Sigmoid colon (tissue), 7 donors: ENCODE results near the gene TEX44. TPM values are rescaled to one million over a fixed set of nuclear protein-coding genes. Genes with fewer than 3 reads are reported as not detected.

Experiments
- DNase-seq: peaks from one replicate; pipeline ENCODE4 v3.0.0-alpha.2; 2019
- H3K27ac ChIP-seq, 4 donors: fragments of 200-600 bp; sonication (generic); one replicate each; pipeline ENCODE4 v1.5.1; 2016 to 2019; ENCODE audit warnings: mild to moderate bottlenecking in 1 of 4
- H3K27me3 ChIP-seq, 3 donors: fragments of 200-600 bp; sonication (generic); one replicate each; pipeline ENCODE4 v1.5.1; 2019; ENCODE audit warnings: mild to moderate bottlenecking in 1 of 3
- H3K36me3 ChIP-seq, 4 donors: fragments of 200-600 bp; sonication (generic); one replicate each; pipeline ENCODE4 v1.5.1; 2016 to 2019
- H3K4me1 ChIP-seq, 4 donors: fragments of 200-600 bp; sonication (generic); one replicate each; pipeline ENCODE4 v1.5.1; 2017 to 2019
- H3K4me3 ChIP-seq, 4 donors: fragments of 200-600 bp; sonication (generic); one replicate each; pipeline ENCODE4 v1.5.1; 2017 to 2019; ENCODE audit warnings: mild to moderate bottlenecking in 2 of 4, moderate library complexity in 1 of 4
- H3K9me3 ChIP-seq, 4 donors: fragments of 200-600 bp in 3 of 4; sonication (generic) in 3 of 4; one replicate each; pipeline versions ENCODE4 v1.5.1 to v1.6.1; 2013 to 2019
- EP300 ChIP-seq, 4 donors: sonication (generic); formaldehyde crosslinking; IDR thresholded peaks; one replicate each; pipeline ENCODE4 v1.6.1; 2017; ENCODE audit warnings: antibody characterized with exemption in 4 of 4
- POLR2A ChIP-seq, 2 donors: fragments of 450-650 bp; IDR thresholded peaks; one replicate each; pipeline ENCODE4 v1.6.1; 2016; ENCODE audit warnings: antibody characterized with exemption in 2 of 2, mild to moderate bottlenecking in 2 of 2, moderate library complexity in 2 of 2
- POLR2AphosphoS5 ChIP-seq, 4 donors: sonication (generic); formaldehyde crosslinking; IDR thresholded peaks; one replicate each; pipeline ENCODE4 v1.6.1; 2017; ENCODE audit warnings: antibody characterized with exemption in 4 of 4
- WGBS, 2 donors: extraction: QIAGEN DNeasy Blood & Tissue Kit; methylation state at CpG; one replicate each; pipeline ENCODE4 v1.1.7; 2013; 5-methylcytosine and 5-hydroxymethylcytosine counted together
- intact Hi-C: fragments of 100-400 bp; cut with DNase I; formaldehyde crosslinking; loops from one replicate; pipeline ENCODE4 v1.15.1; 2023
- polyA plus RNA-seq, 3 donors: library from polyadenylated mRNA; stranded (reverse); fragments of 200-250 nt; gene quantifications; one replicate each; pipeline ENCODE4 v1.2.3, GENCODE V29; 2013
- total RNA-seq, 4 donors: library from RNA; depleted of rRNA; stranded (reverse); fragments of >200 nt; gene quantifications; one replicate each; pipeline ENCODE4 v1.1.0, GENCODE V29; 2016
- TF ChIP-seq, protein P1 (sequence below), 4 experiments: fragments of 450-650 bp in 3 of 4; fragments of 200-600 bp in 1 of 4; IDR thresholded peaks; one replicate each; pipeline ENCODE4 v1.5.1; 2016 to 2019; ENCODE audit warnings: antibody characterized with exemption in 4 of 4, mild to moderate bottlenecking in 3 of 4, moderate library complexity in 2 of 4
- donor health status: healthy with polysubstance abuse.
- donor health status: Bipolar disorder and iron deficiency.
- donor health status: healthy.

The TEX44 gene
- total RNA-seq, result not detected
- not detected for polyA plus RNA-seq

DNA sequence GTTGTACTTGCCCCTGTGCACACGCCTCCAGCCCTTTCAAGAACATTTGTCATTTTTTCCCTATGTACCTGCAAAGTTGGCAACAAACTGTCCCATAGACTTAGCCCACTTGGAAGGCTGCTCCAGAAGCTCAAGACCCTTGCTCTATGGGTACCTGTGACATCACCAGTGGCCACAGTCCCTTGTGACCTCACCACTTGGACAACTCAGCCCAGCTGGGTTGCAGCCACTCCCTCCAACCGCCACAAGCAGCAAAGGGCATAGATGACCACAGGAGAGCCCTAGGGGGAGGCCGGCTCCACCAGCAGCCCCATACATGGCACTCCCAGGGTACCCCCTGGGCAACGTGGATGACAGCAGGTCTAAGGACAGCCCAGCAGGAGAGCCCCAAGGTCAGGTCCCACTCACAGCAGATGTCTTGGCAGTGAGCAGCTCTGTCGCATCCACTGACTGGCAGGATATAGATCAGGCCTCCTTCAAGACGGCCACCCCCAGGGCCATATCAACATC lies at the start of gene TEX44:
TSS of gene TEX44 (plus strand) at position 229 of the 510 bp plus-strand sequence. CDS start at position 317, 88 bp downstream.
- Histone ChIP-seq H3K9me3 (no peaks in the 10 kb centered on the region), H3K36me3 (no peaks in the 10 kb centered on the region), H3K4me3 (no peak within 1 kb of the TSS), H3K4me1 (peaks cover 0 to 8% (median 8%) of the 10 kb centered on the region in 4 donors), H3K27ac (no peak within 1 kb of the TSS), H3K27me3 (no peaks in the 10 kb centered on the region)
- intact Hi-C loops, result no loop called here
- no peak for DNase-seq
- 85 to 88% methylated on average over 6 of the region's 6 CpGs for WGBS, 2 donors
- TF ChIP-seq POLR2A (IDR thresholded peaks at IDR 0.05), result no peak
- TF ChIP-seq, protein P1, sequence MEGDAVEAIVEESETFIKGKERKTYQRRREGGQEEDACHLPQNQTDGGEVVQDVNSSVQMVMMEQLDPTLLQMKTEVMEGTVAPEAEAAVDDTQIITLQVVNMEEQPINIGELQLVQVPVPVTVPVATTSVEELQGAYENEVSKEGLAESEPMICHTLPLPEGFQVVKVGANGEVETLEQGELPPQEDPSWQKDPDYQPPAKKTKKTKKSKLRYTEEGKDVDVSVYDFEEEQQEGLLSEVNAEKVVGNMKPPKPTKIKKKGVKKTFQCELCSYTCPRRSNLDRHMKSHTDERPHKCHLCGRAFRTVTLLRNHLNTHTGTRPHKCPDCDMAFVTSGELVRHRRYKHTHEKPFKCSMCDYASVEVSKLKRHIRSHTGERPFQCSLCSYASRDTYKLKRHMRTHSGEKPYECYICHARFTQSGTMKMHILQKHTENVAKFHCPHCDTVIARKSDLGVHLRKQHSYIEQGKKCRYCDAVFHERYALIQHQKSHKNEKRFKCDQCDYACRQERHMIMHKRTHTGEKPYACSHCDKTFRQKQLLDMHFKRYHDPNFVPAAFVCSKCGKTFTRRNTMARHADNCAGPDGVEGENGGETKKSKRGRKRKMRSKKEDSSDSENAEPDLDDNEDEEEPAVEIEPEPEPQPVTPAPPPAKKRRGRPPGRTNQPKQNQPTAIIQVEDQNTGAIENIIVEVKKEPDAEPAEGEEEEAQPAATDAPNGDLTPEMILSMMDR (IDR thresholded peaks at IDR 0.05), result no peak

DNA sequence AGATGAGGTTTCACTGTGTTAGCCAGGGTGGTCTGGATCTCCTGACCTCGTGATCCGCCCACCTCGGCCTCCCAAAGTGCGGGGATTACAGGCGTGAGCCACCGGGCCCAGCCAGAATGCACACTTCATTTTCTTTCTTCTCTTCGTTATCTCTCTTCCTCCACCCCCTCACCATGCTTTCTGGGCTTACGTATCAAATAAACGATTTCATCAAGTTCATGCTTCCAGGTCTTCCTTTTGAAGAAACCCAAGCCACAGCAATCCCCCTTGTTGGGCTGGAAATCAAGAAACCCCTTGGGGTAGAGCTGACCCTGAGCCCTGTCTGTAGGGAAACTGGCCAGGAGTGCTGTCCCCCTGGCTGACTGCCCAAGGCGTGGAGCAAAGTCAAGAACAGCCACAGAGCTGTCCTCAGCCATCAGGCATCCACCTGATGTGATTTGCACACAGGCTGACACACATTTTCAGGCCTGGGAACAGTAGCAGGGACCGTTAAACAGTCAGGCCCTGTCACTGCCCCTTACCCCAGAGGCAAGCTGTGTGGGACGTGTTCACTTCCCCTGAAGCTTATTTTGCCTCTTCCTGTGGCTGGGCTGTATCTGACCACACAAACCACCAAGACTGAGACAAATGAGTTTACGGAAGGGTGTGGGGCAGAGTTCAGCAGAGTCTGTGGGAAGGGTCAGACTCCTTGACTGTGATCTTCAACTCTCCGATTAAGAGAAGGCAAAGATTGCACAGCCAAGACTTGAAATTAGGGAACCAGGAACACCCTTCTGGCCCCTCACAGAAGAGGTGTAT lies 47.4 kb upstream of the TEX44 start:
- DNase-seq, result no peak
- no peak overlapping the region for H3K27ac ChIP-seq
- TF ChIP-seq POLR2A (IDR thresholded peaks at IDR 0.05), result no peak
- no peaks in the 10 kb centered on the region for H3K27me3 ChIP-seq
- 37 to 61% methylated on average over 14 of the region's 14 CpGs for WGBS, 2 donors
- intact Hi-C loops, result no loop called here
- H3K4me3 ChIP-seq, result no peak overlapping the region
- peaks cover 0 to 9% (median 3%) of the 10 kb centered on the region in 4 donors for H3K4me1 ChIP-seq
- no peaks in the 10 kb centered on the region for H3K36me3 ChIP-seq
- no peaks in the 10 kb centered on the region for H3K9me3 ChIP-seq

DNA sequence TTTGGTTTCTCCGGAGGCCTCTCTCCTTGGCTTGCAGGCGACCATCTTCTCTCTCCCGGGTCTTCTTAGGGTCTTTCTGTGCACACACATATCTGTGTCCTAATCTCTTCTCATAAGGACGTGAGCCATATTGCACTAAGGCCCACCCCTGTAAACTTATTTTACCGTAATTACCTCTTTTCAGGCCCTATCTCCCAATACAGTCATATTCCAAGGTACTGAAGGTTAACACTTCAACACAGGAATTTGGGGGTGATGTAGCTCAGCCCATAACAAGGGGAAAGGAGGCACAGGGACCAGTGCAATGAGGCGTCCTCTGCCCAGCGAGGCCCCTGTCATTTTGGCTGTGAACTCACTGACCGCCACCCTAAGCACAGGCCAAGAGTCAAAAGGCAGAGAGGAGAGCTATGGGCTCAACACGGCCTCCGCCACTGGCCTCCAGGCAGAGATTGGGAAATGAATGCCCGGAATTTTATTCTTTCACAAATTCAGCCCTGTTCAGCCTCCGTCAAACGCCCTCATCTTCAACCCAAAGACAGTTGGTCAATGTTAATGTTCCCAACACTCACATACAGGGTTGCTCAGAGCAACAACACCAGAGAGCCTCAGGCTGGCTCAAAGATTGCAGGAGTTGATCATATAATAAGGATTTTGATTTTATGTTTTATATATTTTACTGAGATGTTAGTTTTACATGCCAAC lies 46.5 kb upstream of the TEX44 start:
- Histone ChIP-seq H3K36me3 (no peaks in the 10 kb centered on the region), H3K9me3 (no peaks in the 10 kb centered on the region), H3K27ac (no peak overlapping the region), H3K4me3 (no peak overlapping the region), H3K27me3 (no peaks in the 10 kb centered on the region), H3K4me1 (peaks cover 0 to 9% (median 3%) of the 10 kb centered on the region in 4 donors)
- TF ChIP-seq POLR2AphosphoS5 (IDR thresholded peaks at IDR 0.05) (no peak), EP300 (IDR thresholded peaks at IDR 0.05) (no peak), POLR2A (IDR thresholded peaks at IDR 0.05) (no peak)
- TF ChIP-seq, protein P1 (IDR thresholded peaks at IDR 0.05), result no peak
- DNase-seq, result no peak
- WGBS, 2 donors, result 80 to 90% methylated on average over 13 of the region's 13 CpGs
- intact Hi-C loops, result no loop called here

DNA sequence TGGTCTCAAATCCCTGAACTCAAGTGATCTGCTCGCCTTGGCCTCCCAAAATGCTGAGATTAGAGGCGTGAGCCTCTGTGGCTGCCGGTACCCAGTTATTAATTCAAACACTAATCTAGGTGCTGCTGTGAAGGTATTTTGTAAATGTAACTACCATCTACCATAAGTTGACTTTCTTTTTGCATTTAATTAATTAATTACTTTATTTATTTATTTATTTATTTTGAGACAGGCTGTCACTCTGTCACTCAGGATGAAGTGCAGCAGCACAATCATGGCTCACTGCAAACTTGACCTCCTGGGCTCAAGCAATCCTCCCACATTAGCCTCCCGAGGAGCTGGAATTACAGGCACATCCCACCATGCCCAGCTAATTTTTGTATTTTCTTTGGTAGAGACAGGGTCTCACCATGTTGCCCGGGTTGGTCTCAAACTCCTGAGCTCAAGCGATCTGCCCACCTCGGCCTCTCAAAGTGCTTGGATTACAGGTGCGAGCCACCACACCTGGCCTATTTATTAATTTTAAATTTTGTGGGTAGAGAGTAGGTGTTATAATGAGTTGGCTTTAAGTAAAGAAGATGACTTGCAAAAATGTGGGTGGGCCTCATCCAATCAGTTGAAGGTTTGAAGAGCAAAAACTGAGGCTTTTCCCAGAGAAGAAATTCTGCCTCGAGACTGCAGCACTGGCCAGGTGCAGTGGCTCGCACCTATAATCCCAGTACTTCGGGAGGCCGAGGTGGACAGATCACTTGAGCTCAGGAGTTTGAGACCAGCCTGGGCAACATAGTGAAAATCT lies 45.2 kb upstream of the TEX44 start:
- peaks cover 0 to 2% (median under 1%) of the 10 kb centered on the region in 4 donors for H3K9me3 ChIP-seq
- no peak for TF ChIP-seq POLR2AphosphoS5 (IDR thresholded peaks at IDR 0.05)
- TF ChIP-seq EP300 (IDR thresholded peaks at IDR 0.05), result no peak
- TF ChIP-seq, protein P1 (IDR thresholded peaks at IDR 0.05), result no peak
- no peak for TF ChIP-seq POLR2A (IDR thresholded peaks at IDR 0.05)
- intact Hi-C loops, result no loop called here
- DNase-seq, result no peak
- H3K27ac ChIP-seq, result no peak overlapping the region
- H3K4me1 ChIP-seq, result no peaks in the 10 kb centered on the region
- H3K36me3 ChIP-seq, result no peaks in the 10 kb centered on the region
- no peaks in the 10 kb centered on the region for H3K27me3 ChIP-seq
- 94 to 96% methylated on average over 12 of the region's 12 CpGs for WGBS, 2 donors
- H3K4me3 ChIP-seq, result no peak overlapping the region
